Astrocyte (in vitro differentiated cells and primary cell): ENCODE results near the gene OXER1. TPM values are rescaled to one million over a fixed set of nuclear protein-coding genes. Genes with fewer than 3 reads are reported as not detected.
A peak's percentile ranks its signal among the peaks of the same experiment; 100 is the strongest.

ENCODE experiments used
- DNase-seq: peaks from one replicate; pipeline ENCODE4 v3.0.0-alpha.2; 2010; ENCODE audit warnings: low read depth
- FAIRE-seq: peaks from 2 replicates; lab custom pipeline; 2011; peaks lifted over from hg19 to GRCh38; lab: Jason Lieb, UNC
- H2AFZ ChIP-seq: 2 replicates; pipeline ENCODE4 v1.6.0; 2012; ENCODE audit warnings: low read depth, low read length, inconsistent platforms
- H3K27ac ChIP-seq: 2 replicates; pipeline ENCODE4 v1.5.1; 2011; ENCODE audit warnings: low read depth, low read length, inconsistent platforms
- H3K27me3 ChIP-seq: 2 replicates; pipeline ENCODE4 v1.6.0; 2011; ENCODE audit warnings: low read length, inconsistent platforms; ENCODE audit not compliant: insufficient read depth
- H3K36me3 ChIP-seq: 2 replicates; pipeline ENCODE4 v1.5.1; 2011; ENCODE audit warnings: low read length, inconsistent platforms; ENCODE audit not compliant: insufficient read depth
- H3K4me1 ChIP-seq: 2 replicates; pipeline ENCODE4 v1.5.1; 2011; ENCODE audit warnings: low read length, inconsistent platforms; ENCODE audit not compliant: insufficient read depth
- H3K4me2 ChIP-seq: 2 replicates; pipeline ENCODE4 v1.6.0; 2012; ENCODE audit warnings: low read length, inconsistent platforms
- H3K4me3 ChIP-seq: 2 replicates; pipeline ENCODE4 v1.5.1; 2011; ENCODE audit warnings: low read depth, mild to moderate bottlenecking, low read length, inconsistent platforms; ENCODE audit not compliant: insufficient read depth
- H3K79me2 ChIP-seq: 2 replicates; pipeline ENCODE4 v1.6.0; 2012; ENCODE audit warnings: mild to moderate bottlenecking, low read length, inconsistent platforms; ENCODE audit not compliant: insufficient read depth
- H3K9ac ChIP-seq: 2 replicates; pipeline ENCODE4 v1.6.0; 2012; ENCODE audit warnings: mild to moderate bottlenecking, low read length, inconsistent platforms
- H3K9me3 ChIP-seq: 2 replicates; pipeline ENCODE4 v1.5.1; 2012; ENCODE audit warnings: low read depth, mild to moderate bottlenecking, low read length, inconsistent platforms; ENCODE audit not compliant: insufficient read depth
- H4K20me1 ChIP-seq: 2 replicates; pipeline ENCODE4 v1.6.0; 2012; ENCODE audit warnings: low read length, inconsistent platforms; ENCODE audit not compliant: insufficient read depth
- H3K27ac Mint-ChIP-seq: one replicate; pipeline ENCODE4 v1.8.0; 2021; ENCODE audit warnings: mild to moderate bottlenecking, mixed read lengths; ENCODE audit not compliant: unreplicated experiment
- H3K27me3 Mint-ChIP-seq: one replicate; pipeline ENCODE4 v1.8.0; 2021; ENCODE audit warnings: low read depth, mixed read lengths; ENCODE audit not compliant: unreplicated experiment
- H3K36me3 Mint-ChIP-seq: one replicate; pipeline ENCODE4 v1.8.0; 2021; ENCODE audit warnings: low read depth, mixed read lengths; ENCODE audit not compliant: unreplicated experiment
- H3K4me1 Mint-ChIP-seq: one replicate; pipeline ENCODE4 v1.8.0; 2021; ENCODE audit warnings: low read depth, mixed read lengths; ENCODE audit not compliant: unreplicated experiment
- H3K4me3 Mint-ChIP-seq: one replicate; pipeline ENCODE4 v1.8.0; 2021; ENCODE audit warnings: mild to moderate bottlenecking, moderate library complexity, mixed read lengths; ENCODE audit not compliant: unreplicated experiment
- H3K9me3 Mint-ChIP-seq: one replicate; pipeline ENCODE4 v1.8.0; 2021; ENCODE audit warnings: mild to moderate bottlenecking, mixed read lengths; ENCODE audit not compliant: unreplicated experiment
- CTCF ChIP-seq: IDR thresholded peaks from 2 replicates; pipeline ENCODE4 v1.5.1; 2011; ENCODE audit warnings: low read depth, mild to moderate bottlenecking, inconsistent platforms, low read length, moderate library complexity; ENCODE audit not compliant: insufficient read depth
- EZH2 ChIP-seq: IDR thresholded peaks from 2 replicates; pipeline ENCODE4 v1.6.1; 2012; ENCODE audit warnings: mild to moderate bottlenecking, low read length, inconsistent platforms; ENCODE audit not compliant: insufficient read depth
- total RNA-seq: library from RNA; stranded (reverse); gene quantifications from 2 replicates; pipeline ENCODE4 v1.2.1, GENCODE V29; 2021

OXER1 gene
- total RNA-seq, 1 donor from 2014 or later: 0.39 TPM

- Histone ChIP-seq H3K4me3 (no peak overlapping the region), H3K9ac (no peak overlapping the region), H4K20me1 (no peaks in the 10 kb centered on the region), H3K79me2 (no peaks in the 10 kb centered on the region), H3K4me2 (no peak overlapping the region), H3K9me3 (no peaks in the 10 kb centered on the region), H3K36me3 (no peaks in the 10 kb centered on the region), H2AFZ (no peak overlapping the region), H3K27ac (no peak overlapping the region), H3K4me1 (peaks cover 4% of the 10 kb centered on the region), H3K27me3 (peaks cover 8% of the 10 kb centered on the region)
- Mint-ChIP-seq H3K27me3 (peaks cover 7% of the 10 kb centered on the region), H3K27ac (peak overlapping the region; percentile 36), H3K36me3 (no peaks in the 10 kb centered on the region), H3K9me3 (peaks cover 2% of the 10 kb centered on the region), H3K4me3 (peak overlapping the region; percentile 6), H3K4me1 (peaks cover 17% of the 10 kb centered on the region)
- no peak for DNase-seq
- TF ChIP-seq CTCF (no peak), EZH2 (no peak)
- no peak for FAIRE-seq
Measured at GRCh38 chr2:42796427-42797248, 32.7 kb upstream of the OXER1 start.

DNA sequence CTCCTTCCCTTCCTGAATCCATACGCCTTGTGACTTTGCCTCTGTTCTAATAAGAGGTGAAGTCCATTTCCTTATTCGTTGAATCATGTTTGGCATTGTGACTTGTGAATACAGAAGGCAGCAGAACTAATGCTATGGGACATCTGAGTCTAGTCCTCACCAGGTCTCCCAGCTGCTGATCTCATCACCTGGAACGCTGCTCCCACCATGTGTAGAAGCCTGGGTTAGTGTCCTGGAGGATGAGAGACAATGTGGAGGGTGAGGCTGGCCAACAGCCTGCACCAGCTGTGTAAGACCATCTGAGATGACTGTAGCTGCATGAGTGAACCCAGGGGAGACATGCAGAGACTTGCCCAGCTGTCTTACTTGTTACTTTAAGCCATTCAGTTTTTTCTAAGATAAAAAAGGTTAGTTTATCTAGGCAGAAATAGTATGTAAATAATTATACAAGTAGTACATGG is 31.9 kb upstream of the OXER1 start:
- peak overlapping the region; percentile 36 for H3K27ac Mint-ChIP-seq
- H3K4me3 Mint-ChIP-seq: no peak overlapping the region
- H3K9me3 Mint-ChIP-seq: peaks cover 6% of the 10 kb centered on the region
- Histone ChIP-seq H3K9ac (no peak overlapping the region), H3K79me2 (no peaks in the 10 kb centered on the region), H2AFZ (no peak overlapping the region), H3K27me3 (peaks cover 8% of the 10 kb centered on the region), H3K36me3 (no peaks in the 10 kb centered on the region), H3K4me1 (peaks cover 4% of the 10 kb centered on the region), H3K4me3 (no peak overlapping the region), H3K9me3 (no peaks in the 10 kb centered on the region), H4K20me1 (no peaks in the 10 kb centered on the region), H3K4me2 (no peak overlapping the region), H3K27ac (no peak overlapping the region)
- peaks cover 21% of the 10 kb centered on the region for H3K4me1 Mint-ChIP-seq
- FAIRE-seq: no peak
- TF ChIP-seq EZH2: no peak
- TF ChIP-seq CTCF: no peak
- peaks cover 15% of the 10 kb centered on the region for H3K27me3 Mint-ChIP-seq
- DNase-seq: peak; percentile 14
- H3K36me3 Mint-ChIP-seq: peaks cover 4% of the 10 kb centered on the region

- Mint-ChIP-seq H3K36me3 (peaks cover 6% of the 10 kb centered on the region), H3K27me3 (peaks cover 18% of the 10 kb centered on the region), H3K4me3 (no peak overlapping the region), H3K27ac (no peak overlapping the region), H3K4me1 (peaks cover 21% of the 10 kb centered on the region), H3K9me3 (peaks cover 8% of the 10 kb centered on the region)
- H3K27me3 ChIP-seq: peaks cover 8% of the 10 kb centered on the region
- no peak overlapping the region for H3K27ac ChIP-seq
- peaks cover 4% of the 10 kb centered on the region for H3K4me1 ChIP-seq
- no peak overlapping the region for H3K4me3 ChIP-seq
- DNase-seq (no peak), FAIRE-seq (no peak)
- H4K20me1 ChIP-seq: no peaks in the 10 kb centered on the region
- no peak overlapping the region for H3K9ac ChIP-seq
- H3K9me3 ChIP-seq: no peaks in the 10 kb centered on the region
- H3K4me2 ChIP-seq: no peak overlapping the region
- TF ChIP-seq EZH2 (no peak), CTCF (no peak)
- H2AFZ ChIP-seq: no peak overlapping the region
- H3K36me3 ChIP-seq: no peaks in the 10 kb centered on the region
- no peaks in the 10 kb centered on the region for H3K79me2 ChIP-seq
Measured at GRCh38 chr2:42795275-42795674, 31.3 kb upstream of the OXER1 start.
